Neural progenitor cell (in vitro differentiated cells): ENCODE measurements around the gene SERP2. TPM values are rescaled to one million over a fixed set of nuclear protein-coding genes. Genes with fewer than 3 reads are reported as not detected.

Experiments used
- DNase-seq: peaks from one replicate; pipeline ENCODE4 v3.0.0-alpha.2; 2016; ENCODE audit warnings: low spot score
- H2AFZ ChIP-seq: fragments of 200-600 bp; sonication (generic); replicated peaks from 2 replicates; pipeline ENCODE4 v1.6.1; 2016; ENCODE audit warnings: antibody characterized with exemption
- H3F3A ChIP-seq: fragments of 200-600 bp; sonication (generic); 2 replicates; pipeline ENCODE4 v1.6.1; 2016; ENCODE audit warnings: antibody characterized with exemption, low read depth
- H3K27ac ChIP-seq: fragments of 200-600 bp; sonication (generic); 2 replicates; pipeline ENCODE4 v1.5.1; 2016; ENCODE audit warnings: mild to moderate bottlenecking
- H3K27me3 ChIP-seq: fragments of 200-600 bp; sonication (generic); 2 replicates; pipeline ENCODE4 v1.6.1; 2016; ENCODE audit warnings: mild to moderate bottlenecking, moderate library complexity
- H3K36me3 ChIP-seq: fragments of 200-600 bp; sonication (generic); 2 replicates; pipeline ENCODE4 v1.5.1; 2016
- H3K4me1 ChIP-seq: fragments of 200-600 bp; sonication (generic); 2 replicates; pipeline ENCODE4 v1.6.1; 2016; ENCODE audit warnings: mixed run types
- H3K4me2 ChIP-seq: fragments of 200-600 bp; sonication (generic); 2 replicates; pipeline ENCODE4 v1.6.1; 2016
- H3K4me3 ChIP-seq: fragments of 200-600 bp; sonication (generic); 2 replicates; pipeline ENCODE4 v1.5.1; 2016
- H3K79me2 ChIP-seq: fragments of 200-600 bp; sonication (generic); 2 replicates; pipeline ENCODE4 v1.6.1; 2016; ENCODE audit warnings: low read depth
- H3K9ac ChIP-seq: fragments of 200-600 bp; sonication (generic); 2 replicates; pipeline ENCODE4 v1.6.1; 2016
- H3K9me3 ChIP-seq: fragments of 200-600 bp; sonication (generic); 2 replicates; pipeline ENCODE4 v1.5.1; 2016; ENCODE audit warnings: low read depth
- H4K20me1 ChIP-seq: fragments of 200-600 bp; sonication (generic); 2 replicates; pipeline ENCODE4 v1.6.1; 2016; ENCODE audit warnings: low read depth
- H3K27ac Mint-ChIP-seq: 3 replicates; pipeline ENCODE4 v1.8.0; 2021; ENCODE audit warnings: mixed read lengths
- H3K27me3 Mint-ChIP-seq: 2 replicates; pipeline ENCODE4 v1.8.0; 2022; ENCODE audit warnings: low read depth, mild to moderate bottlenecking, inconsistent platforms, moderate library complexity, mixed read lengths; ENCODE audit not compliant: insufficient read depth
- H3K36me3 Mint-ChIP-seq: 3 replicates; pipeline ENCODE4 v1.8.0; 2021; ENCODE audit warnings: mixed read lengths
- H3K4me1 Mint-ChIP-seq: 3 replicates; pipeline ENCODE4 v1.8.0; 2021; ENCODE audit warnings: mixed read lengths
- H3K4me3 Mint-ChIP-seq: 3 replicates; pipeline ENCODE4 v1.8.0; 2021; ENCODE audit warnings: mild to moderate bottlenecking, moderate library complexity, mixed read lengths
- H3K9me3 Mint-ChIP-seq: 3 replicates; pipeline ENCODE4 v1.8.0; 2020; ENCODE audit warnings: mixed read lengths
- EZH2 ChIP-seq: fragments of 200-600 bp; sonication (generic); IDR thresholded peaks from 2 replicates; pipeline ENCODE4 v1.6.1; 2017; ENCODE audit warnings: antibody characterized with exemption, mild to moderate bottlenecking, moderate library complexity
- EZH2phosphoT487 ChIP-seq: fragments of 200-600 bp; sonication (generic); IDR thresholded peaks from 2 replicates; pipeline ENCODE4 v1.6.1; 2017; ENCODE audit warnings: antibody characterized with exemption
- total RNA-seq: library from RNA; depleted of rRNA; stranded (reverse); fragments of >200 nt; gene quantifications from 2 replicates; pipeline ENCODE4 v1.2.3, GENCODE V29; 2015; ENCODE audit warnings: low replicate concordance
- TF ChIP-seq, protein P1 (sequence below): fragments of 200-600 bp; sonication (generic); IDR thresholded peaks from 2 replicates; pipeline ENCODE4 v1.5.1; 2017; ENCODE audit warnings: antibody characterized with exemption, mild to moderate bottlenecking

SERP2 gene
- total RNA-seq, 1 donor from 2014 or later, result 8.1 TPM

DNA sequence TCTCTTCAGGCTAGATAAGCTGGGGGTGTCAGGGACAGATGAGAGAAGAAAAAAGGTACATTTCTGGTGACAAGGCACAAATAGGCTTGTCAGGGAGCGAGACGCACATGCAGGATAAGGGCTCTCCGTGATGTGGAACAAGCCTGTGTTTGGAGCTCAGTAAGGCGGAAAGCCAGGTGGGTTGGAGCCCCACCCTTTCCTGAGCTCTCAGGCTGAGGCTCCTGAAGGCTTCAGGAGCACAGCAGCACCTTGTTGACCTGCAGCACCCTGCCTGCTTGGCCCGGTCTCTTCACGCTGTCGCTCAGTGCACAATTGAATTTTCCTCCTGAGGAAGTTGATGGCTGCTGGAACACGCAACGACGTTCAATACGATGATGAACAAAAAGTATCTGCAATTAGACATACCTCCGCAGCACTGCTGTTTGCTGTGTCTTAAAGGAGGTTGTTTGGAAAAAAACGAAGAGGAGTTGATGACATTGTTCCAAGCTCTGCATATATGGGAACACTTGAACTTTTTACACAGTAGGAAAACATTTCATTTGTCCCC lies 29.3 kb downstream of the SERP2 start:
- no peak for DNase-seq
- Histone ChIP-seq H3K36me3 (no peaks in the 10 kb centered on the region), H3K4me3 (no peak overlapping the region), H3K79me2 (no peaks in the 10 kb centered on the region), H4K20me1 (no peaks in the 10 kb centered on the region), H2AFZ (peak overlapping the region; percentile 95), H3K27me3 (no peaks in the 10 kb centered on the region), H3K4me2 (peak overlapping the region; percentile 62), H3F3A (peaks cover 27% of the 10 kb centered on the region), H3K27ac (no peak overlapping the region), H3K9ac (no peak overlapping the region), H3K9me3 (no peaks in the 10 kb centered on the region), H3K4me1 (peaks cover 50% of the 10 kb centered on the region)
- Mint-ChIP-seq H3K4me1 (peaks cover 71% of the 10 kb centered on the region), H3K36me3 (no peaks in the 10 kb centered on the region), H3K27me3 (peaks cover 5% of the 10 kb centered on the region), H3K4me3 (no peak overlapping the region), H3K27ac (peak overlapping the region; percentile 50), H3K9me3 (no peaks in the 10 kb centered on the region)
- TF ChIP-seq EZH2phosphoT487, result no peak
- TF ChIP-seq EZH2, result no peak
- TF ChIP-seq, protein P1, sequence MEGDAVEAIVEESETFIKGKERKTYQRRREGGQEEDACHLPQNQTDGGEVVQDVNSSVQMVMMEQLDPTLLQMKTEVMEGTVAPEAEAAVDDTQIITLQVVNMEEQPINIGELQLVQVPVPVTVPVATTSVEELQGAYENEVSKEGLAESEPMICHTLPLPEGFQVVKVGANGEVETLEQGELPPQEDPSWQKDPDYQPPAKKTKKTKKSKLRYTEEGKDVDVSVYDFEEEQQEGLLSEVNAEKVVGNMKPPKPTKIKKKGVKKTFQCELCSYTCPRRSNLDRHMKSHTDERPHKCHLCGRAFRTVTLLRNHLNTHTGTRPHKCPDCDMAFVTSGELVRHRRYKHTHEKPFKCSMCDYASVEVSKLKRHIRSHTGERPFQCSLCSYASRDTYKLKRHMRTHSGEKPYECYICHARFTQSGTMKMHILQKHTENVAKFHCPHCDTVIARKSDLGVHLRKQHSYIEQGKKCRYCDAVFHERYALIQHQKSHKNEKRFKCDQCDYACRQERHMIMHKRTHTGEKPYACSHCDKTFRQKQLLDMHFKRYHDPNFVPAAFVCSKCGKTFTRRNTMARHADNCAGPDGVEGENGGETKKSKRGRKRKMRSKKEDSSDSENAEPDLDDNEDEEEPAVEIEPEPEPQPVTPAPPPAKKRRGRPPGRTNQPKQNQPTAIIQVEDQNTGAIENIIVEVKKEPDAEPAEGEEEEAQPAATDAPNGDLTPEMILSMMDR, result no peak

GRCh38 chr13:44403461-44404056 lies 29.9 kb downstream of the SERP2 start:
- no peaks in the 10 kb centered on the region for H3K27me3 ChIP-seq
- no peaks in the 10 kb centered on the region for H3K79me2 ChIP-seq
- peaks cover 65% of the 10 kb centered on the region for H3K4me1 Mint-ChIP-seq
- H3K27me3 Mint-ChIP-seq, result peaks cover 5% of the 10 kb centered on the region
- H3K9me3 ChIP-seq, result no peaks in the 10 kb centered on the region
- H3K4me3 ChIP-seq, result peak overlapping the region; percentile 14
- H3K9me3 Mint-ChIP-seq, result no peaks in the 10 kb centered on the region
- H3K4me3 Mint-ChIP-seq, result no peak overlapping the region
- no peaks in the 10 kb centered on the region for H3K36me3 Mint-ChIP-seq
- peak overlapping the region; percentile 95 for H2AFZ ChIP-seq
- no peak for TF ChIP-seq EZH2phosphoT487
- TF ChIP-seq, protein P1, result no peak
- no peak for TF ChIP-seq EZH2
- H3K4me2 ChIP-seq, result peak overlapping the region; percentile 62
- DNase-seq, result no peak
- peaks cover 25% of the 10 kb centered on the region for H3F3A ChIP-seq
- peaks cover 44% of the 10 kb centered on the region for H3K4me1 ChIP-seq
- H3K27ac Mint-ChIP-seq, result peak overlapping the region; percentile 97
- no peaks in the 10 kb centered on the region for H3K36me3 ChIP-seq
- no peak overlapping the region for H3K27ac ChIP-seq
- H3K9ac ChIP-seq, result no peak overlapping the region
- no peaks in the 10 kb centered on the region for H4K20me1 ChIP-seq

DNA sequence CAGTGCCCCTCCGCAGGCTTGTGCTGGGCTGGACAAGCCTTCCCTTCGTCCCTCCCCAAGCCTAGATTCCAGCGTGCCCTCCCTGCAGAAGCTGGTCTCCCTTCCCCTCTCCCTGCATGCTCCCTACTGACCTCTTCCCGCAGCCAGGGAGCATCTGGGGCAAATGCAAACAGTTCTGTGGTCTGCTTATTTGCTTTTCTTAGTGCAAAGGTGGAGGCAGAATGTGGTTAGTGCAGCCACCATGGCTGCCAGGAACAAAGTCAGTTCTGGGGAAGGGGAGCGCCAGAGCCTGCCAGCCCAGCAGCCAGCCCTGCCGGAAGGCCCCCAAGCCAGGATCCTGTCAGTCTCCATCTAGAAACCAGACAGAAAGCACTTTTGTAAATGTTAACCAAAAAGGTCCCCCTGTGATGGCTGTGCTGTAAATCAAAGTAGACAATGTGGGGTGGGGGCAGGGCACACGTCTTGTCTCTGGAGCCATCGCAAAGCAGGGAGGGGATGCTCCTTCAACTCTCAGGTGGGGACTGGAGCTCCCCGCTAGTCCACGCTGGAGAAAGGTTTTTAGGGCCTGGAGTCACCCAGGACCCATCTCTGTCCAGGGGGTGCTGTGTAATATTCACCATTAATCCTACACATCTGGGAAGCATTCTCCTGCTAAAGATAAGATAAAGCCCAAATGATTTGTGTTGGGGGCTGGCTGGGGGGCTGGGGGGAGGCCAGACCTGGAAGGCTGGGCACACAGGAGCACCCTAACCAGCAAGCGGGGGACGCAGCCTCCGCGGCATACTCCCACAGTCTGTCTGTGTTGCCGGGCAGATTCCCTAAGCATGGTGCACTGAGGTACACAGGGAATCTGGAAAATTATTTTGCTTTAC lies 30.9 kb downstream of the SERP2 start:
- H3K9ac ChIP-seq, result no peak overlapping the region
- H3K9me3 ChIP-seq, result no peaks in the 10 kb centered on the region
- DNase-seq, result peak; percentile 40
- TF ChIP-seq EZH2, result no peak
- TF ChIP-seq, protein P1, result no peak
- TF ChIP-seq EZH2phosphoT487, result no peak
- H3K9me3 Mint-ChIP-seq, result no peaks in the 10 kb centered on the region
- peak overlapping the region; percentile 14 for H3K4me3 ChIP-seq
- no peaks in the 10 kb centered on the region for H3K79me2 ChIP-seq
- peak overlapping the region; percentile 32 for H3K27ac ChIP-seq
- H4K20me1 ChIP-seq, result no peaks in the 10 kb centered on the region
- H3K4me3 Mint-ChIP-seq, result peak overlapping the region; percentile 18
- no peaks in the 10 kb centered on the region for H3K36me3 Mint-ChIP-seq
- H3K36me3 ChIP-seq, result no peaks in the 10 kb centered on the region
- peak overlapping the region; percentile 62 for H3K4me2 ChIP-seq
- peak overlapping the region; percentile 95 for H2AFZ ChIP-seq
- peaks cover 25% of the 10 kb centered on the region for H3F3A ChIP-seq
- no peaks in the 10 kb centered on the region for H3K27me3 ChIP-seq
- peaks cover 57% of the 10 kb centered on the region for H3K4me1 Mint-ChIP-seq
- H3K27me3 Mint-ChIP-seq, result peaks cover 4% of the 10 kb centered on the region
- peak overlapping the region; percentile 97 for H3K27ac Mint-ChIP-seq
- peaks cover 42% of the 10 kb centered on the region for H3K4me1 ChIP-seq
